Fibroblast of villous mesenchyme (primary cell): Measurements from ENCODE around the gene RPTN. TPM values are rescaled to one million over a fixed set of nuclear protein-coding genes. Genes with fewer than 3 reads are reported as not detected.

Source experiments
- DNase-seq: peaks from one replicate; pipeline ENCODE4 v3.0.0-alpha.2; 2010; ENCODE audit warnings: low read depth
- H3K4me3 ChIP-seq: 2 replicates; pipeline ENCODE4 v1.5.1; 2011; ENCODE audit warnings: low read depth, mild to moderate bottlenecking, low read length
- CTCF ChIP-seq: IDR thresholded peaks from 2 replicates; pipeline ENCODE4 v1.5.1; 2012; ENCODE audit warnings: low read depth, mild to moderate bottlenecking, low read length; ENCODE audit not compliant: insufficient read depth
- total RNA-seq: library from RNA; depleted of rRNA; stranded (reverse); fragments of >200 nt; gene quantifications from 2 replicates; pipeline ENCODE4 v1.2.3, GENCODE V29; 2012

RPTN gene
- total RNA-seq, 1 donor, result not detected

GRCh38 chr1:152179566-152179965, 20.5 kb upstream of the RPTN start:
- no peak overlapping the region for H3K4me3 ChIP-seq
- no peak for DNase-seq
- no peak for TF ChIP-seq CTCF

GRCh38 chr1:152170287-152170905, 11.4 kb upstream of the RPTN start:
- TF ChIP-seq CTCF, result no peak
- H3K4me3 ChIP-seq, result no peak overlapping the region
- no peak for DNase-seq

- no peak for TF ChIP-seq CTCF
- no peak overlapping the region for H3K4me3 ChIP-seq
- no peak for DNase-seq
Measured at GRCh38 chr1:152169366-152170025, 10.5 kb upstream of the RPTN start.

GRCh38 chr1:152168535-152168868, 9.5 kb upstream of the RPTN start:
- DNase-seq, result peak; percentile 14
- no peak overlapping the region for H3K4me3 ChIP-seq
- no peak for TF ChIP-seq CTCF

- no peak overlapping the region for H3K4me3 ChIP-seq
- peak; percentile 81 for DNase-seq
- no peak for TF ChIP-seq CTCF
Measured at GRCh38 chr1:152167835-152168534, 9.0 kb upstream of the RPTN start.

GRCh38 chr1:152166966-152167365, 7.9 kb upstream of the RPTN start:
- no peak for DNase-seq
- H3K4me3 ChIP-seq, result no peak overlapping the region
- TF ChIP-seq CTCF, result no peak
